ENCODE results near the gene RNFT2.
"Not testable (repeated sequence)": the region's sequence is repeated elsewhere in the genome, so short reads cannot be mapped to it uniquely, and the experiment has no call there.

RNFT2 gene

GRCh38 chr12:116745554-116745953 lies 7.4 kb downstream of the RNFT2 start:
- no peak for DNase-seq

GRCh38 chr12:116749884-116750283 lies 11.8 kb downstream of the RNFT2 start:
- DNase-seq = no peak

GRCh38 chr12:116750298-116750697 lies 12.2 kb downstream of the RNFT2 start:
- no peak for DNase-seq

GRCh38 chr12:116754097-116754496 lies 16.0 kb downstream of the RNFT2 start:
- not testable (repeated sequence) for DNase-seq

- not testable (repeated sequence) for DNase-seq
Observed at GRCh38 chr12:116754783-116755182, 16.7 kb downstream of the RNFT2 start.

GRCh38 chr12:116759783-116760621 lies 21.9 kb downstream of the RNFT2 start:
- no peak for DNase-seq

GRCh38 chr12:116760622-116761020 lies 22.5 kb downstream of the RNFT2 start:
- no peak for DNase-seq

- no peak for DNase-seq
Observed at GRCh38 chr12:116761499-116761898, 23.4 kb downstream of the RNFT2 start.

GRCh38 chr12:116765271-116765670 lies 27.2 kb downstream of the RNFT2 start:
- DNase-seq = no peak

- no peak for DNase-seq
Observed at GRCh38 chr12:116766285-116766684, 28.2 kb downstream of the RNFT2 start.

- no peak for DNase-seq
Observed at GRCh38 chr12:116766746-116767145, 28.6 kb downstream of the RNFT2 start.

- DNase-seq = no peak
Observed at GRCh38 chr12:116771651-116772050, 33.5 kb downstream of the RNFT2 start.

GRCh38 chr12:116773276-116773731 lies 35.2 kb downstream of the RNFT2 start:
- DNase-seq = no peak

- no peak for DNase-seq
Observed at GRCh38 chr12:116774020-116774419, 35.9 kb downstream of the RNFT2 start.

GRCh38 chr12:116777245-116777644 lies 39.1 kb downstream of the RNFT2 start:
- no peak for DNase-seq

- DNase-seq = no peak
Observed at GRCh38 chr12:116779597-116779996, 41.5 kb downstream of the RNFT2 start.

GRCh38 chr12:116780942-116781341 lies 42.8 kb downstream of the RNFT2 start:
- DNase-seq = no peak

- no peak for DNase-seq
Observed at GRCh38 chr12:116783525-116784237, 45.6 kb downstream of the RNFT2 start.

GRCh38 chr12:116784238-116784612 lies 46.1 kb downstream of the RNFT2 start:
- no peak for DNase-seq

GRCh38 chr12:116789562-116789961 lies 51.4 kb downstream of the RNFT2 start:
- not testable (repeated sequence) for DNase-seq

GRCh38 chr12:116790066-116790465 lies 52.0 kb downstream of the RNFT2 start:
- no peak for DNase-seq

- DNase-seq = no peak
Observed at GRCh38 chr12:116792403-116792802, 54.3 kb downstream of the RNFT2 start.

GRCh38 chr12:116794725-116795124 lies 56.6 kb downstream of the RNFT2 start:
- no peak for DNase-seq

- no peak for DNase-seq
Observed at GRCh38 chr12:116797885-116798284, 59.8 kb downstream of the RNFT2 start.
